GM06990 (cell line): ENCODE results near the gene SELENOO.

ENCODE experiments used
- DNase-seq: peaks from one replicate; pipeline ENCODE4 v3.0.0-alpha.2; 2011; ENCODE audit not compliant: insufficient read length; ENCODE audit errors: extremely low read depth
- H3K27me3 ChIP-seq: replicated peaks from 2 replicates; pipeline ENCODE4 v1.6.0; 2011; ENCODE audit warnings: low read length; ENCODE audit not compliant: control insufficient read depth, insufficient read depth
- H3K36me3 ChIP-seq: 2 replicates; pipeline ENCODE4 v1.5.1; 2011; ENCODE audit warnings: low read length; ENCODE audit not compliant: control insufficient read depth, insufficient read depth
- H3K4me3 ChIP-seq: replicated peaks from 2 replicates; pipeline ENCODE4 v1.5.1; 2011; ENCODE audit warnings: low read depth, mild to moderate bottlenecking, control low read depth, low read length
- TF ChIP-seq, protein P1 (sequence below): IDR thresholded peaks from 2 replicates; pipeline ENCODE4 v1.5.1; 2011; ENCODE audit warnings: low read length, control low read depth, mild to moderate bottlenecking, inconsistent platforms; ENCODE audit not compliant: insufficient read depth, poor library complexity, severe bottlenecking

Gene SELENOO

DNA sequence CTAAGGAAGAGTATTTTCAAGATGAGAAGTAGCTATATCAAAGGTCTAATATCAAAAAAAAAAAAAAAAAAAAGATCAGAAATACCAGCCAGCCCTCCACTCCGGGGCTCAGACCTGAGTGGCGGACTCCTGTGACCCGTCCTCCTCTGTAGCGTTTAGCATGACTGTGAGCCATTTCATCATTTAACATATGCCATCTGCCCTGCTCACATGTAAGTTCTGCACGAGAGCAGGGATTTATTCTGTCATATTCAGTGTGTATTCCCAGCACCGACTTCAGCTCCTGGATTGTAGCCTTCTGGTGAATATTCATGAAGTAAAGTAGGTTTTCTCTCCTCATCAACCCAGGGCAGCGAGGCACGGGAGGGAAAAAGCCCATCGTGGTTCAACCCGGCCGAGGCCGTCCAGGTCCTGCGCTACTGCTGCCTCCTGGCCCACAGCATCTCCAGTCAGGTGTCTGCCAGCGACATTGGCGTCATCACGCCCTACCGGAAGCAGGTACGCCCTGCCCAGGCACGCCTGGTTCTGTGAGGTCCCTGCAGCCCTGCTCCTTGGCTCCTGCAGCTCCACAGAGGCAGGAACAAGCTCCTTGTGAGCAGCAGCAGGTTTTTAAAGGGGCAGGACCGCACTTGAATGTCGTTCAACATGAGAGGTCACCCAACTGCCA lies 43.0 kb upstream of the SELENOO start:
- no peak for DNase-seq
- Histone ChIP-seq H3K36me3 (no peaks in the 10 kb centered on the region), H3K27me3 (peaks cover 1% of the 10 kb centered on the region), H3K4me3 (no peak overlapping the region)
- TF ChIP-seq, protein P1, sequence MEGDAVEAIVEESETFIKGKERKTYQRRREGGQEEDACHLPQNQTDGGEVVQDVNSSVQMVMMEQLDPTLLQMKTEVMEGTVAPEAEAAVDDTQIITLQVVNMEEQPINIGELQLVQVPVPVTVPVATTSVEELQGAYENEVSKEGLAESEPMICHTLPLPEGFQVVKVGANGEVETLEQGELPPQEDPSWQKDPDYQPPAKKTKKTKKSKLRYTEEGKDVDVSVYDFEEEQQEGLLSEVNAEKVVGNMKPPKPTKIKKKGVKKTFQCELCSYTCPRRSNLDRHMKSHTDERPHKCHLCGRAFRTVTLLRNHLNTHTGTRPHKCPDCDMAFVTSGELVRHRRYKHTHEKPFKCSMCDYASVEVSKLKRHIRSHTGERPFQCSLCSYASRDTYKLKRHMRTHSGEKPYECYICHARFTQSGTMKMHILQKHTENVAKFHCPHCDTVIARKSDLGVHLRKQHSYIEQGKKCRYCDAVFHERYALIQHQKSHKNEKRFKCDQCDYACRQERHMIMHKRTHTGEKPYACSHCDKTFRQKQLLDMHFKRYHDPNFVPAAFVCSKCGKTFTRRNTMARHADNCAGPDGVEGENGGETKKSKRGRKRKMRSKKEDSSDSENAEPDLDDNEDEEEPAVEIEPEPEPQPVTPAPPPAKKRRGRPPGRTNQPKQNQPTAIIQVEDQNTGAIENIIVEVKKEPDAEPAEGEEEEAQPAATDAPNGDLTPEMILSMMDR = no peak

DNA sequence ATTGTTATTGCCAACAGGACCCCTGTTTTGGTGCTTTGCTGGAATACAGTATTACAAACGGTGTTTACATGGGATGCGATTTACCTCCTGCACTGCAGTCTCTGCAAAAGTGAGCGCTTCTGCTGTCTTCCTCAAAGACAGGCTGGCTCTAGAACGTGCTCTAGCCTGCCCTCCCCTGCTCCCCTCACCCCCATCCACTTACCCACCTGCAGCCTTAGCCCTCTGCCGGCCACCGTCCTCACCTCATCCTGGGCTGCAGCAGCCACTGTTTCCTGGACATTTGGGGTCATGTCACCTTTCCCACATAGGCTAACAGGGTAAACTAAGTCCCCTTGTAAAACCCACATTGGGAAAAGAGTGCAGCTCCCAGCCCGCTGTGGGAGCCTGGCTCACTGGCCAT lies 39.9 kb upstream of the SELENOO start:
- DNase-seq = no peak
- TF ChIP-seq, protein P1 = no peak
- no peak overlapping the region for H3K4me3 ChIP-seq
- H3K36me3 ChIP-seq = no peaks in the 10 kb centered on the region
- peaks cover 1% of the 10 kb centered on the region for H3K27me3 ChIP-seq

DNA sequence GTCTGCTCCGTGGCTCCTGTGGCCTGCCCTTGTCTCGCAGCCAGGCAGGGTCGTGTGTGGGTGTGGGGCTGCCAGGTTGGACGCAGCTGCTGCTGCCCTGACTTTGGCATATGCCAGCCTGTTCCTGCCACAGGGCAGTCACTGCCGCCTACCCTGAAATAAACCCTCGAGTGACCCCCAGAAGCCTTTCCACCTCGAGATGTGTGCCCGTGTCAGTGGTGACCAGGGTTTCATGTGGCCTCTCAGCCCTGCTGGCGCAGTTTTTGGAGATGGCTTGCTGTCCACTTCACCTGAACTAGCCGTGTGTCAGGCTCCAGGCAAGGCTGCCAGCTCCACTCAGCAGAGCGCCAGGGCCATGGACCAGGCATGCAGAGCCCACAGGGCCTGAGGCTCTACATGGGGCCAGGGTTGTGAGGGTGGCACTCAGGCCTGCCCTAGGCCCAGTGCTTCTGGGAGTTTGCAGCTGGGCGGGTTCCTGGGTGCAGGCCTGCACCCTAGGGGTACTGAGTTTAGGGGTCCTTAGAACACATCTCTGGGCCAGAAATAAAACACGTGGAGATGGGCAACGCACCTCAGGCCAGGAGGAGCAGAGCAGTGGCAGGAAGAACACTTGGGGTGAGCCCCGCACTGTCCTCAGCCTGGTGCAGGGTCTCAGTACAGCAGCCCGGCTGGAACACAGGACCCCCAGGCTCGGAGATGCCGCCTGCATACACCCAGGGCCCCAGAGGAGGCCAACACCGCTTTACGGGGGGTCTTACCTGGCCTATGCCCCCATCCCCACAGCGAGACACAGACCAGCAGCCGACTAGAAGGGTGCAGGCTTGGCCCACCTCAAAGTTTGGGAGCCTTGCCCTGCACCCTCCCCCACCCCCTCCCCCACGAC lies 39.1 kb upstream of the SELENOO start:
- Histone ChIP-seq H3K27me3 (peaks cover 1% of the 10 kb centered on the region), H3K36me3 (no peaks in the 10 kb centered on the region), H3K4me3 (no peak overlapping the region)
- no peak for DNase-seq
- TF ChIP-seq, protein P1 = no peak

DNA sequence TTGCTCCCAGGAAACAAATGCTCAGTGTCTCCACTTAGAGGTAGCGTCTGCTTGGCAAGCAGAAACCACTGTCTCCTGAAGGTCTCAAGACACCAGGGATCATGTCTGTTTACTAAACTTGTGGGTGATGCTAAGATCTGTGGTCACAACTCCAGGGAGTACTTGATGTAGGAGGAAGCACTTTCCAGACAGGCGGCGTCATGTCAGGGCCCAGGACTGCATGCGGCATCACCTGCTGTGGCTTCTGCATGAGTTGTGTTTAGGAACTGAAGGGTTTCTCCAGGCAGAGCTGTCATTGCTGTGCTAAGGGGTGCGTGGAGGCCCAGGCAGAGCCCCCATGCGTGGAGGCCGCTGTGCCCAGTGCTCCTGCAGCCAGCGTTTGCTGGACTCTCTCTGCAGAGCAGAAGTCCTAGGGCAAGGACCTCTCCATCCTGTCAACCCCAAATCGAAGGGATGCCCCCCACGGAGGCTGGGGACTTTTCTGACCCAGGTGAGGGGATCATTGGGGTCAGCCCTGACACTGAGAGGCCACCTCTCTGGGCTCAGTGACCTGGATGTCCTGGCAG lies 38.3 kb upstream of the SELENOO start:
- Histone ChIP-seq H3K4me3 (no peak overlapping the region), H3K36me3 (no peaks in the 10 kb centered on the region), H3K27me3 (peaks cover 1% of the 10 kb centered on the region)
- TF ChIP-seq, protein P1 = no peak
- no peak for DNase-seq

DNA sequence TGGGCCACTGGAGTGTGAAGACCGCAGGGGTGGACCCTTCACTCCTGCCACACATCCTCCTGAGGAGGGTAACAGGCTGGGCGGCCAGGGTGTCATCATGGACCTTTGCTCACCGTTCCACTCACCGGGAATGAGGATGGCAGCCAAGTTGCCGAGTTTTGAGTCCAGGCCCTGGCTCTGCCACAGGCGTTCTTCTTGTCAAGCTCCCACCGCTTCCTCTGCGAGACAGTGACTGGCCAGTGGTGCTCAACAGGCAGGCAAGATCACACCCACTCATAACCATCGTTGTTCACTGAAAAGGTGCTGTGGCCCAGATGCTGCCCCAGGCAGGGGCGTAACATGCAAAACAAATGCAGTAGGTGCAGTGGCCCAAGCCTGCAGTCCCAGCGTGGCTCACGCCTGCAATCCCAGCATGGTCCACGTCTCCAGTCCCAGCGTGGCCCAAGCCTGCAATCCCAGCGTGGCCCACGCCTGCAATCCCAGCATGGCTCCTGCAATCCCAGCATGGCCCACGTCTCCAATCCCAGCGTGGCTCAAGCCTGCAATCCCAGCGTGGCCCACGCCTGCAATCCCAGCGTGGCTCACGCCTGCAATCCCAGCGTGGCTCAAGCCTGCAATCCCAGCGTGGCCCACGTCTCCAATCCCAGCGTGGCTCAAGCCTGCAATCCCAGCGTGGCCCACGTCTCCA lies 35.2 kb upstream of the SELENOO start:
- H3K4me3 ChIP-seq = no peak overlapping the region
- no peaks in the 10 kb centered on the region for H3K36me3 ChIP-seq
- H3K27me3 ChIP-seq = no peaks in the 10 kb centered on the region; the same call in 1 of the 2 replicates
- TF ChIP-seq, protein P1 = no peak
- no peak for DNase-seq
